Fibroblast of upper back skin (primary cell): ENCODE data around the gene DMRT2.
A peak's percentile ranks its signal among the peaks of the same experiment; 100 is the strongest.

Experiments
- DNase-seq: peaks from one replicate; pipeline ENCODE4 v3.0.0-alpha.2; 2013

The DMRT2 gene

GRCh38 chr9:1048231-1048619 lies 1.9 kb upstream of the DMRT2 start:
- no peak for DNase-seq

- DNase-seq = no peak
Observed at GRCh38 chr9:1048811-1049210, 1.3 kb upstream of the DMRT2 start.

GRCh38 chr9:1049641-1050040 lies 516 bp upstream of the DMRT2 start:
- no peak for DNase-seq

GRCh38 chr9:1051210-1051583 lies 1.0 kb downstream of the DMRT2 start:
- DNase-seq = no peak

GRCh38 chr9:1051584-1052275 lies 1.6 kb downstream of the DMRT2 start:
- no peak for DNase-seq

DNA sequence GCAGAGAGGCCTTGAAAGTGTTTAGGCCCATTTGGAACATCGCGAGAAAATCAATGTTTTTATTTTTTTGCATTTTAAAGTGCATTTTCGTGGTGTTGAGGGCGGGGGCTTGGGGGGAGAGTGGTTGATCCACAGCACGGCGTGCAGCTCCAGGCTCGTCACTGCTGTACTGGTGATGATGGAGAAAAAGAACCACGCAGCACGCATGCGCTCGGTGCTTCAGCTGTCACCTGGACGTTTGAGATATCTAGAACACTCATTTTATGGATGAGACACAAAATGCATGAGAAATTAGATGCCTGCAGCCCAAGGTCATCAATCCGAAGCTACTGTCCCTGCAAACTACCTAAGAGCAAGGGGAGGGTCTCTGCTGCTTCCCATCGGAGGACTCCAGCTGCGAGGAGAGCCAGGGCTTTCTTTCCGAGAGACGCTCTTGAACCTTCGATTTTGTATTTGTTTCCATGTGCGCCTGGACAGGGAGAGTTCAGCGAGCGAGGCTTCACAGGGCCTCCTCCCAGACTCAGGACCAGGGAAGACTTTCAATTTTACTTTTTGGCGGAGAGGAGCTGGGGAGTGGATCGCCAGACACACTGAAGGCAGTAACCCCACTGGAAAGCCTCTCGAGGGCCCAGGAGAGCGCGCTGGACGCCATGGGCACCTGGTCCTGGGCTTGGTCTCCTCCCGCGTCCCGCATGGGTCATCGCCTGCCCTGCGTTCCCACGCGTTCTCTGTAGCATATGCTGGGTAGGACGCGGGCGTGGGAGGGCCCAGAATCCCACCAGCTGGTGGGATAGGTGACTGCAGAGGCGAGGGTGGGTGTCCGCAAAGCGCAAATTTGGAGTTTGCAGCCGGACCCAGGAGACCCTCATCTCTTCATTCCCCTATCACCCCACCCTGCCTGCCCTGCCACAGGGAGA lies 2.5 kb downstream of the DMRT2 start:
- no peak for DNase-seq

- DNase-seq = no peak
Observed at GRCh38 chr9:1053282-1053621, 3.1 kb downstream of the DMRT2 start.

DNA sequence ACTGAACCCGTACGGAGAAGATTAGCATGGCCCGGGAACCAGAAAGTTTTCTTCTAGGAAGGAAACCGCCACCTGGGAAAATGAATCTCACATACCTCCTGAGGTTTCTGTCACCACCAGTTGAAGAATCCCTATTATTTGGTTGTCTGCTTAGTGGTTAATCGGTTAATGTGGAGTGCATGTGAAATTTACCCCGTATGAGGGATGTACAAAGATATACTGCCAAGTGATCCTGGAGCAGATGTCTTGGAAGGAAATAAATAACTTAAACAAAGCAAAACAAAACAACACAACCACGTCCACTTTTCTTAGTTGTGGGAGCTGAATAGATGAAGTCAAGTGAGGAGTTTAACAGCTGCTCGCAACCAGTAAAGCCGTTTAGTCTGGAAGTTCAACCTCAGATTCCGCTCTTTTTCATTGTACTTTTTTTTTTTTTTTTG lies 3.8 kb downstream of the DMRT2 start:
- no peak for DNase-seq

DNA sequence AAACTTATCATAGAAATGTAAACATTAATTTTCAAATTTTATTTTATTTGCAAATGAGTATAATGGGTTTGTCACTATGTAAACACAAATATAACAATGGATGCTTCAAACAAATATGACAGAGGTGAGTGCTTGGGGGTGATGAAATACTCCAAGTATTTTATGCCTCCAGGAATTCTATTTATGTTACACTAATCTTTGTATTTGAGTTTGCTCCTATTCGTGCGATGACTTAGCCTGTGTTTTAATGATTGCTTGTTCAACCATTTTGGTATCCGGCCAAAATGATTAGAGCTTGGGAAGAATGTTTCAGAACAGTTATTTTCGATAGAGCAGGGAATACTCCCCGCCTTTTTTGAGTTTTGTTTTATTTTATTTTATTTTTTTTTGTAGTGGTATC lies 5.0 kb downstream of the DMRT2 start:
- DNase-seq = peak; percentile 31

GRCh38 chr9:1057910-1058309 lies 7.8 kb downstream of the DMRT2 start:
- no peak for DNase-seq

DNA sequence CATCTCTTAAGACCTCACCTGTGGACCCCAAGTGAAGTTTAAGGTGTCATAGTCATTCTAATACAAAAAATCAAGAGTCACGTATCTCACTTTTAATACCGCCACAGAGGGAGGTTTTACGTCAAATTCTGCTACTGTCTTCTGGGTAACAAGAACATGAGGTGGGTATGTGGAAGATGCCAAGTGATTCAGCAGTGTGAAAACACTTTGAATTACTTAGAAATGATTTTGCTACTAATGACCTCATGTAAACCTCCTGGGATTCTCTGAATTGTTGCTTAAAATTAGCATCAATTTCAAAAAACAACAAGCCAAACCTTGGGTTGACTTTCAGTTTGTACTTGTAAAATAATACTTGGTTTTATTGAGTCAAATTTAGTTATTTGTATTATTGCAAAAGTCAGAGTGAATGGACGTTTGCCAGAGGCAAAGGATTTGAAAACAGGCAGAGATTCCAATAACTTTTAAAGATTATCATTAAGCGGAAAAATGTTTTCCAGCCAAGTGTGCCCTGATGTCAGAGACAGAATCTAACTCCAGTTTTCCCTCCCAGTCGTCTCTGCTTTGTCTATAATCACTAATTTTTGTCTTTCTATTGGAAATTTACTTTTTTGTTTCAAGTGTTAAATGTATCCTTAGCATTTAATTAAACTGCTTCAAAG lies 8.8 kb downstream of the DMRT2 start:
- no peak for DNase-seq

DNA sequence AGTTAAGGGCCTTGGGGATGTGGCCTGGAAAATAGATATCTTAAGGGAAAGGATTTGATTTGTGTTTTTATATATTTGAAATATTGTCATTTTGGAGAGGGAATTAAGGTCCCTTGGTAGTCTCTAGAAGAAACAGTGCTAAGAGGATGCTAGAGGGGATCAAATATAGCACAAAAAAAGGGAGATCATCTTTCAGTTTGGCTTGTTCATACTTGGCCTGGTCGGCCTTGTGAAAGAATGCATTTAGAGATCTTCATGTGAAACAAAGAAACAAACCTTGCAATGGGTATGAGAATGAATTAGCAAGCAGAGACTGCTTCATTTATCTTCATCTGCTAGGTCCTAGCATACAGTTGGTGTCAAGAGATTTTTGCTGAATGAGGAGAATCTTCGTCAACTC lies 15.0 kb downstream of the DMRT2 start:
- DNase-seq = no peak

GRCh38 chr9:1070692-1071091 lies 20.5 kb downstream of the DMRT2 start:
- no peak for DNase-seq

- DNase-seq = no peak
Observed at GRCh38 chr9:1071730-1072129, 21.6 kb downstream of the DMRT2 start.

DNA sequence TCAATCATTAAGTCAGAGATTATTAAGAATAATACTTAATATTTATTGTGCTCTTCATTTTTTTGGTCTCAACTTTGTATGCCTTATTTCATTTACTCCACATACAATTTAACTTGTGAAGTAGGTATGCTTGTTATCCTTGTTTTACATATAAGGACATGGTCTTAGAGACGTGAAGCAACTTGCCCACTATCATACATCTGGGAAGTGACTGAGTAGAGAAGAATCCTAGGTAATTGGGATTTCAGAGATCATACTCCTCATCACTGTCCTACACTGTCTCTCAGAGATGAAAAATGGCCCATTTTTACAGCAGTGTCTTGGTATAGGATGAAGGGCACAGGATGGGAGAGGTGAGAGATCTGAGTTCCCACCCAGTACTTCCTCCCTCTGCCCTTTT lies 23.3 kb downstream of the DMRT2 start:
- DNase-seq = no peak

- no peak for DNase-seq
Observed at GRCh38 chr9:1077616-1078015, 27.5 kb downstream of the DMRT2 start.

- peak; percentile 32 for DNase-seq
Observed at GRCh38 chr9:1083325-1083913, 33.3 kb downstream of the DMRT2 start.

DNA sequence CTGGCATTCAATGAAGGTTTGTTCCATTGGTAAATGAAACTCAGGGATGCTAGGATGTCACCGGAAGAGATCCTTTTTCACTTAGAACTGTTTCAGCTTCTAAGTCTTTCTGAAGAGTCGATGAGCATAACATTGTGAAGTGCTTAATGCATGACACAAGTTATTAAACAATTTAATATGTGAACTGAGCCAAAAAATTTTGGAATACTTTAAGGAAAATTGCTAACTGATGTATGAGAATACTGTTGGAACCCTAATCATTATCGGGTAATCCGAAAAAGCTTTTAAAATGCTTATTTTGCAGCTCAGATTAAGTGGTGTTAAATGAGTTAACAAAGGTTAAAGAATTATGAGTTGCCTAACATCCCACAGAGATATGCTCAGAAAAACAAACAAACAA lies 34.9 kb downstream of the DMRT2 start:
- DNase-seq = no peak

DNA sequence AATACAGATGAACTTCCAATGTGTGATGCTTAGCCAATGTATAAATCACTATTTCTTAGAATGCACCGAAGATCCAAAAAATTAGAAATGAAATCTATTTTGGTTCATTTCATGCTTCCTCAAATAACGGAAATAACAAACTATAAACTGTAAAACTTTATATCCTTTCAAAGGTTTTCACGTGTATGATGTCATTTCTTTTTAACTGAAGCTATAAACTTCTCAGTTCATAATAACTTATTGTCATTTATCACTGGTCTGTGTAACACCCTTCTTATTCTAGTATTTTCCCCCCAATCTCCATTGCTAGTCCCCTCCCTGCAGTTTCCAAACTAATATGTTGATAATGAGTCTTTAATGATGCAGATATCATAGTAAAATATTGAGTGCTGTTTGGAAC lies 36.4 kb downstream of the DMRT2 start:
- DNase-seq = no peak

DNA sequence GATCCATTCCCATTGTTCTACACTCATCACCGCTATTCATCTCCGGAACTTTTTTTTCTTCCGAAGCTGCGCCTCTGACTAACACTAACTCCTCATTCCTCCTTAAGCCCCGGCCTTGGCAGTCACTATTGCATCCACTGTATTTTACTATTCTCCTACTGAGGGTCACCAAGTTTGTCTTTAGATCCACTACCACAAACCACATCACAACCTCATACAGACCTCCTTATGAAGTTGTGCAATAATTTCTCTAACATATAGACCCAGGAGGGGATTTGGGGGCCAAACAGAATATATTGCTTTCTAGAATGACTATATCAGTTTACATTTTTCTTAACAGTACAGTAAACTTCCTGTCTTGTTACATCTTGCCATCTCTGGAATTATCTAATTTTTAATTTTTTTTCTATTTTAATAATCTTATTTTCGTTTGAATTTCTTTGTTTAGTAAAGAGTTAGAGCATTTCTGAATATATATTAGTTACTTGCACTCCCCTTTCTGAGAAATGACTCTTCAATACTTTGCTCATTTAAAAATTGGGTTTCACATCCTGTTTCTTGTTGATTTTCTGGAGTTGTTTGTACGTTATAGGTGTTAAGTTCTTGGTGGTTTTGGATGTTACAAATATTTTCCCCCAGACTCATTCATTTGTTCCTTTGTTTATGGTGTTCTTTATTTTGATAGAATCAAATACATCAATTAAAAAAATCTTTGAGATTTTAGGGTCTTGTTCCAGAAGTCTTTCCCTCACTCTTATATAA lies 37.1 kb downstream of the DMRT2 start:
- no peak for DNase-seq

GRCh38 chr9:1094749-1095148 lies 44.6 kb downstream of the DMRT2 start:
- no peak for DNase-seq

DNA sequence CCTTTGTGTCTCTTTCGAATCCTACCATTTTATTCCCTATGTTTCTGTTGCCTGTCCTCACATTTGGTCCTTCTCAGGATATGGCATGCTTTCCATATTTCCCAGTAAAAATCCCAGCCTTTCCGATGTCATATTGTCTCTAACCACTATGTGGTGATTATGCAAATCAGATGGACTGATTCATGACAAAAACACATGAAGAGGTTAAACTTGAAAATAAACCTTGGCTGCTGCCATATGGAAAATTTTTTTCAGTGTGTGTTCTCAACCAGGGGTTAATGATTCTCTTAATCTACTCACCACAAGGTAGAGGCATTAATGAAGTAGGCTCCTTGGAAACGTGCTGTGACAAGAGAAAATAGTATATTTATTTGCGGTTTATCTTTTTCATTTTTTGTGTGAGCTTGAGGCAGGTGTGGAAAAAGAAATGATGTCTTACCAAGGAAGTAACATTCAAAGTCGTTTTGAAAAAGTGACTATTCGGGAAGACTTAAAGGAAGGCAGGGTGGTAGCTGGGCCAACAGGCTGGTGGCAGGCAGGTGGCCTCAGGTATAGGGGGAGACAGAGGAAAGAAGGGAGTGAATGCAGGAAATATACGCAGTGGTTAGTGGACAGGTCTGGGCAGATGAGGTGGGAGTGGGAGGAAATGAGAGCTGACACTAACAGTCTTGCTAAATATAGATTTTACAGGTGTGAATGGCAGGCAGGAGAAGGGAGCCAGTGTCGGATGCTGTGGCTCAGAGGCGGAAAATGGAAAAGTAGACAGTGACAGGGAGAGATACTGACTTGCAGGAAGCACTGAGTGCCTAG lies 46.2 kb downstream of the DMRT2 start:
- no peak for DNase-seq
